LNCaP clone FGC (cell line): ENCODE measurements around the gene VWA1.
"Not testable (repeated sequence)": the region's sequence is repeated elsewhere in the genome, so short reads cannot be mapped to it uniquely, and the experiment has no call there.

ENCODE experiments used
- DNase-seq: peaks from one replicate; pipeline ENCODE4 v3.0.0-alpha.2; 2011; ENCODE audit warnings: low read depth
- H3K4me3 ChIP-seq: 2 replicates; pipeline ENCODE4 v1.5.1; 2011; ENCODE audit warnings: mild to moderate bottlenecking, low read depth, low read length, control low read depth
- CTCF ChIP-seq: IDR thresholded peaks from 2 replicates; pipeline ENCODE4 v1.5.1; 2012; ENCODE audit warnings: mild to moderate bottlenecking; ENCODE audit not compliant: control insufficient read depth, insufficient read depth; ENCODE audit errors: extremely low read depth

Gene VWA1

GRCh38 chr1:1471389-1472052, 36.0 kb downstream of the VWA1 start, which contains the start of gene ATAD3B:
Gene ATAD3B, plus strand, starts transcription at chr1:1471765. Its CDS starts 120 bp downstream, at chr1:1471885.
- DNase-seq: peak; percentile 64
- TF ChIP-seq CTCF: no peak
- H3K4me3 ChIP-seq: peak within 1 kb of the TSS; percentile 61

GRCh38 chr1:1472053-1472876, 36.8 kb downstream of the VWA1 start:
- DNase-seq: not testable (repeated sequence)
- peak overlapping the region; percentile 61 for H3K4me3 ChIP-seq

GRCh38 chr1:1476011-1476410, 40.5 kb downstream of the VWA1 start:
- H3K4me3 ChIP-seq, DNase-seq: not testable (repeated sequence)

GRCh38 chr1:1477206-1477605, 41.7 kb downstream of the VWA1 start:
- no peak for DNase-seq
- TF ChIP-seq CTCF: no peak
- H3K4me3 ChIP-seq: no peak overlapping the region

- DNase-seq: no peak
- H3K4me3 ChIP-seq: no peak overlapping the region
- TF ChIP-seq CTCF: no peak
These were observed 44.3 kb downstream of the VWA1 start for GRCh38 chr1:1479547-1480487.

GRCh38 chr1:1480488-1480867, 45.0 kb downstream of the VWA1 start:
- DNase-seq, H3K4me3 ChIP-seq: not testable (repeated sequence)

GRCh38 chr1:1481811-1482210, 46.3 kb downstream of the VWA1 start:
- DNase-seq, H3K4me3 ChIP-seq: not testable (repeated sequence)

GRCh38 chr1:1482856-1483255, 47.4 kb downstream of the VWA1 start:
- TF ChIP-seq CTCF: no peak
- H3K4me3 ChIP-seq: no peak overlapping the region
- no peak for DNase-seq
